Activated naive CD4-positive, alpha-beta T cell treated with anti-CD3 and anti-CD28 coated beads, Interleukin-2, amount 50 U/mL, for 16 hours (primary cell): ENCODE results near the gene RIC8A.
A peak's percentile ranks its signal among the peaks of the same experiment; 100 is the strongest.
"Not testable (repeated sequence)": the region's sequence is repeated elsewhere in the genome, so short reads cannot be mapped to it uniquely, and the experiment has no call there.

Source experiments
- DNase-seq: peaks from one replicate; pipeline ENCODE4 v3.0.0-alpha.2; 2020

Gene RIC8A

GRCh38 chr11:207208-207862 is at the start of gene RIC8A, which contains the start of gene BET1L:
RIC8A (plus strand) TSS chr11:207708; CDS start chr11:208855, 1,147 bp downstream.
BET1L (minus strand) TSS chr11:207399; CDS start chr11:207321, 78 bp downstream.
- peak; percentile 98 for DNase-seq

DNA sequence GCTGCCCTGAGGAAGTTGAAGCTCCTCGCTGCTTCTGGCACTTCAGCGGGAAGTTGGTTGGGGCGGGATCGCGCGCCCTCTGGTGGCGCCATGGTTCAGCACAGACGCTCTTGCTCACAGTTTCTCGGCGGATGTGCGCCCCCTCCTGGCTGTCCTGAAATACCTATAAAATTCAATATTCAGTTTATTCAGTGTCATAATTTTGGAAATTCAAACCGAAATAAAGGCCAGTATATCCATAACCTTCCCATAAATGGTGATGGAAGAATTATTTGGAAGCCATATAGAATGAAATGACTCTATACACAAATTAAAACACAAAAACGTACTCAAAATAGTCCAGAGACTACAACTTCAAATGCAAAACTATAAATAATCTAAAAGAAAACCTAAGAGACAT is 27.3 kb upstream of the RIC8A start:
- not testable (repeated sequence) for DNase-seq

DNA sequence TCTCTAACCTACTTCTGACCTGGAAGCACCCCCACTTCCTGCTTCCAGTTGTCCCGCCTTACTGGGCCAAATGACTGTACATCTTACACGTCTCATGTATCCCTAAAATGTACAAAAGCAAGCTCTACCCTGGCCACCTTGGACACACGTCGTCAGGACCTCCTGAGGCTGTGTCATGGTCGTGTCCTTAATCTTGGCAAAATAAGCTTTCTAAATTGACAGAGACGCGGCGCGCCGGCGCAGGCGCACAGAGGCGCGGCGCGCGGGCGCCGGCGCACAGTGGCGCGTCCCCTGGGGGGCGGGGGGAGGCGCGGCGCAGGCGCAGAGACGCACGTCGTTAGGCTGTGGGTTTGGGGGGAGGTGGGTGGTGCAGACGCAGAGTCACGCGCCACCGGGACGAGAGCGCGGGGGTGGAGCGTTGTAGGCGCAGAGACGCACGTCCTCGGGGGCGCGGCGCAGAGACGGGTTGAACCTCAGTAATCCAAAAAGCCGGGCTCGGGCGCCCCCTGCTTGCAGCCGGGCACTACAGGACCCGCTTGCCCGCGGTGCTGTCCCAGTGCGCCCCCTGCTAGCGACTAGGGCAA is 18.2 kb upstream of the RIC8A start:
- DNase-seq: peak; percentile 5

GRCh38 chr11:189843-190311 is 17.6 kb upstream of the RIC8A start:
- DNase-seq: peak; percentile 55

- peak; percentile 5 for DNase-seq
These were observed 17.0 kb upstream of the RIC8A start for GRCh38 chr11:190546-190945.

DNA sequence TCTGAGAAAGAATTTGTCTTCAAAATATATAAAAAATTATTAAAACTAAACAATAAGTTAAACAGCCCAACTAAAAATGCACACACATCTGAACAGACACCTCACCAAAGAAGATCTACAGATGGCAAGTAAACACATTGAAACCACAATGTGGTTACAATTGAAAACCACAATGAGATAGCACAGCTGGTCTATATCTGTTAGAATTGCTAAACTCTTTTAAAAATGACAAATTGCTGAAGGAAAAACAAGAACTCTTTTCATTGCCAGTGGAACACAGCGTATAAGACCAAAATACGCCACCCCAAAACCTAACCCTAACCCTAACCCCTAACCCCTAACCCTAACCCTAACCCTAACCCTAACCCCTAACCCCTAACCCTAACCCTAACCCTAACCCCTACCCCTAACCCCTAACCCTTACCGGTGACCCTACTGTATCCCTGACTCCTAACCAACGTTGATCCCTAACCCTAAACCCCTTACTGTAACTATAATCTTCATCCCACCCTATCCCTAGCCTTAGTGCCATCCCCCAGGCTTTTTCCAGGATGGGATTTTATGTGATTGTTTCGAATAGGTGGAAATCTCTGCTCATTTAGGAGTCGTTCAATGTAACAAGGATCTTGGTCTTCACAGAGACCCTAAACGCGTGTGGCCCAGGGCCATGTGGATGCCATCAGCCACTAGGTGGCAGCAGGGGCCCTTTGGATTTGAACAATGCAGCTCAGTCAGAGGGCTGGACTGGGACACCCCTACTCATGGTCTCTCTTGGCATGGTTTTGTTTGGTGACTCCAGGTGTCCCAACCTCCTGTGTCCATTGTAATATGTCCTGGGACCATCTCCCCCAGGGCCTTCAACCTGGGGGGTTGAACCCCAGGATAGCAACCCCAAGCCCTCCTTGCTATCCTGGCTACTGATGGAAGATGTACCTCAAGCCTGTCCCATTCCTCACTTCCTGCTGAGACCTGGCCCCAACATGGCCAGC is 15.7 kb upstream of the RIC8A start:
- peak; percentile 58 for DNase-seq

DNA sequence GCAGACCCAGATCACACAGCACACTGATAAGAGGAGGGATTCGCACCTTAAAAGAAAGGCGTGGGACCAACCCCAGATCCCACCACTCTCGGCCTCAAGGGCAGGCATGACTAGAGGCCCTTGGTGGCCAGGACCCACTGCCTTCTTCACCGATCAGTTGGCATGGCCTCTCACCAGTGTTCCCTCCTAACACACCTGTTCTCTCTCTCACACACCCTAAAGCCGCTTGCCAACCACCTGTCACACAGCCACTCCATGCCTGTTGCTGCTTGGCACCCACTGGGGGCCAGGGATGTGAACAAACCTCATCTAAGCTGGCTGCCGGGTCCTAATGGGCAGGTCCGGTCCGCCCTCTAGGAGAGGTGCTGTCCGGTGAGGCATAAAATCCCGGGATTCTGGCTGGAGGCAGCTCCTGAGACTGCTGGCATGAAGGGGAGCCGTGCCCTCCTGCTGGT is 14.8 kb upstream of the RIC8A start, which contains the start of gene SCGB1C1:
SCGB1C1 (plus strand) TSS at position 405 of the 455 bp plus-strand sequence; CDS start at position 427, 22 bp downstream.
- DNase-seq: not testable (repeated sequence)

DNA sequence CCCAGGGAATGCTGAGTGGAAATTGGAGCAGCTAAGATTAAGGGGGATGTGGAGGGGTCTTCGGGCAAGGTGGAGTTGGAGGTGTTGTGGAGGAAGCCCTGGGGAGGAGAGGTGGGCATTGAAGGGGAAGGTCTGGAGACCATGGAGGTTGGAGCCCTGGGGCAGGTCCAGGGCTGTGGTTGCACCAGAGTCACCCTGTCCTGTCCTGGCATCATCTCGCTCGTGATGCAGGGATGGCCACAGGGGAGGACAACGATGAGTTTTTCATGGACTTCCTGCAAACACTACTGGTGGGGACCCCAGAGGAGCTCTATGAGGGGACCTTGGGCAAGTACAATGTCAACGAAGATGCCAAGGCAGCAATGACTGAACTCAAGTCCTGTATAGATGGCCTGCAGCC is 14.0 kb upstream of the RIC8A start:
- peak; percentile 7 for DNase-seq

GRCh38 chr11:196786-197731 is 10.4 kb upstream of the RIC8A start:
- DNase-seq: peak; percentile 4

GRCh38 chr11:197741-198235 is 9.7 kb upstream of the RIC8A start:
- peak; percentile 8 for DNase-seq

DNA sequence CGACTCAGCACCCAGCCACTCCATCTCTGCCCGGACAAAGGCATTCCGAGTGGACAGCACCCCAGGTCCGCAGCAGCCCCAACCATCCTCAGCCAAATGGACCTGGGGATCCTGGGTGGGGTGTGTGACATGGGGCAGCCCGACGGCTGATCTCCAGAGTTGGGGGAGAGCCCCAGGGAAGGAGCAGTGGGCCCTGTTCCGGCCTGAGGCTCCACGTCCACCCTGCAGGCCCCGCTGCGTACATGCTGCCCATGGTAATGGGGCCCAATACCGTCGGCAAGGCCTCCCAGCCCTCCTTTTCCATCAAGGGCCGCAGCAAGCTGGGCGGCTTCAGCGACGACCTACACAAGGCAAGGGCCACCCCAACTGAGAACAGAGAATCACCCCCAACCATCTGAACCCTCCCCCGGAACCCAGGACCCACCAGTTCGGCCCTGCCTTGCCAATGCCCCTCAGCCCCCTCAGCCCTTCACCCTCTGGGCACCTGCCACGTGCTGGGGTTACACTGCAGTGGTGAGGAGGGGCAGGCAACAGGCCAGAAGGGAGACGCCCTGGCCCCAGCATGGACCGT is 9.2 kb upstream of the RIC8A start:
- peak; percentile 9 for DNase-seq

GRCh38 chr11:199004-199581 is 8.4 kb upstream of the RIC8A start:
- DNase-seq: peak; percentile 8

- DNase-seq: peak; percentile 7
These were observed 7.7 kb upstream of the RIC8A start for GRCh38 chr11:199782-200181.

DNA sequence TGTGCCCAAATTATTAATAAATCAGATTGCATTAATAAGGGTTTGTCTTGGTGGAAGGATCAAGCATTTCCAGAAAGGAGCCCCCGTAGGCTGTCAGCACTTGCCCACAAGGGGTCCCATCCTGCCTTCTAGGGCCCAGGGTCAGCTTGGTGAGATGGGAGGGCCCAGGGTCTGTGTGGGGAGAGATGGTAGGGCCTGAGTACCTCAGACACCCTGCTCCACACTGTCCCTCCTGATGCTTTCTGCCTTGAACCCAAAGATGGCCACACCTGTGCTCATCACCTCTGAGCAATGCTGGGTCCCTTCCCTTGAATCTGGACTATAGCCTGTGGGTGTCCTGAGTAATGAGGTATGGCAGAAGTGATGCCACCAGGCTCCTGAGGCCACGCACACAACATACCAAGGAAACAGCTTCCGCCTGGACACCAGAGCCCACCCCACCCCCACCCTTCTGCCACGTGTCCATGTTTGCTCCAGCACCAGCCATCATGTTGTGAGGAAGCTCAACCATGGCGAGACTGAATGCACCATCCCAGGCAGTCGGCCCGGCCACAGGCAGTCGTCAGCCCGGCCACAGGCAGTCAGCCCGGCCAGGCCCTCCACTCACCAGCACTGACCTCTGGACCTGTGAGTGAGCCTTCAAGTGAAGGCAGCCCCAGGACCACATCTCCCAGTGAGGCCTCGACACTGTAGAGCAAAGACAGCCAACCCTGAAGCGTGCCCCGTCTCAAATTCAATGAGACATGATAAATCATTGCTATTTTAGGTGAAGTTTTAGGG is 7.1 kb upstream of the RIC8A start:
- peak; percentile 3 for DNase-seq

- DNase-seq: peak; percentile 5
These were observed 5.5 kb upstream of the RIC8A start for GRCh38 chr11:201966-202365.

DNA sequence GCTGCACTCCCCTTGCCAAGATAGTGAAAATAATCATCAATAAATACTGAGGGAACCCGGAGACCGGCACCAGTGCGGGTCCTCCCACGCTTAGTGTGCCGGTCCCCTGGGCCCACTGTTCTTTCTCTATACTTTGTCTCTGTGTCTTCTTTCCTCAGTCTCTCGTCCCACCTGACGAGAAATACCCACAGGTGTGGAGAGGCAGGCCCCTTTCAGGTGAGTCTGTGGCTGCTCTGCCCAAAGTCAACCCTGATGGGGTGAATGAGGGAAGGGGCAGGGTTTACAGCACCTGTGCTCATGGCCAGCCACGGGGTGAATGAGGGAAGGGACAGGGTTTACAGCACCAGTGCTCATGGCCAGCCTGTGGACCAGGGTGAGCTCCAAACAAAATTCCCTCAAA is 5.0 kb upstream of the RIC8A start:
- no peak for DNase-seq

DNA sequence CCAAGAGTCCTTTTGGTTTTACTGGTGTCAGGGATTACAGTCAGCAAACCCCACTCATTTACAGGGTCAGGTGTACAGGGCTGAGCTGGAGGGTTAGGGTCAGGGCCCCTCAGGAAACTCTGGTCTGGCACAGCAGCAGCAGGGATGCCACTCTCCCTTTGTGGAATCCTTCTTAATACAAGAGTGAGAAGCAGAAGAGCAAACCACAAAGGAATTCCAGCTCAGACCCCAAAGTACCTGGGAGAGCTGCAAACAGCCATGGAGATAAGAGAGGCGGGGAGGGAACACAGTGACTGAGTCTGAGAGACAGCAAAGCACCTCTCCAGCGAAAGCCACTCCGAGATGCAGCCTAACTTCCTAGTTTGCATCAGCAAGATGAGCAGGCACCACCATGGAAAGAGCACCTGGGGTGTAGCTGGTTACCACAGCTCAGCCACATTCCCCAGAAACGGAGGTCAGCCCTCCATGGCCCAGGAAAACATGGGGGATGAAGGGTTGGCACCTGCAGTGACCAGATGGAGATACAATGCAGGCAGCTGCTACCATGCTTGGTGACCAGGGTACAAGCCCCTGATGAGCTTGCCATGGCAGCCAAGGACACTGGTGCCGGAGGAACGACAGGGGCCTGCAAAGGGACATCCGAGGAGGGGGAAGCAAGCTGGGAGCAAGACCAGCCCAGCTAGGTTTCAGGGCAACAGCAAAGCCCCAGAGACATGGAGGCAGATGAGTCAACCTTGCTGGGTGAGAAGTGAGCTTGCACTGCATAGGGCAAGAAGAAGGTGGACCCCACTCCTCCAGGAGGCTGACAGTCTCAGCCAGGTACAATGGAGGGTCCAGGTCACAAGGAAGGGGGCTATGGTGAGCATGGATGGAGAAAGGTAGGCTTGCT is 4.2 kb upstream of the RIC8A start:
- no peak for DNase-seq

- DNase-seq: no peak
These were observed 3.4 kb upstream of the RIC8A start for GRCh38 chr11:203945-204586.
